ENCODE measurements around the gene IFNL1. TPM values are rescaled to one million over a fixed set of nuclear protein-coding genes. Genes with fewer than 3 reads are reported as not detected.

IFNL1 gene
- total and polyA plus RNA-seq, 4 donors: not detected

GRCh38 chr19:39296906-39297305 lies 699 bp downstream of the IFNL1 start (continued):
- TF ChIP-seq, protein P1, sequence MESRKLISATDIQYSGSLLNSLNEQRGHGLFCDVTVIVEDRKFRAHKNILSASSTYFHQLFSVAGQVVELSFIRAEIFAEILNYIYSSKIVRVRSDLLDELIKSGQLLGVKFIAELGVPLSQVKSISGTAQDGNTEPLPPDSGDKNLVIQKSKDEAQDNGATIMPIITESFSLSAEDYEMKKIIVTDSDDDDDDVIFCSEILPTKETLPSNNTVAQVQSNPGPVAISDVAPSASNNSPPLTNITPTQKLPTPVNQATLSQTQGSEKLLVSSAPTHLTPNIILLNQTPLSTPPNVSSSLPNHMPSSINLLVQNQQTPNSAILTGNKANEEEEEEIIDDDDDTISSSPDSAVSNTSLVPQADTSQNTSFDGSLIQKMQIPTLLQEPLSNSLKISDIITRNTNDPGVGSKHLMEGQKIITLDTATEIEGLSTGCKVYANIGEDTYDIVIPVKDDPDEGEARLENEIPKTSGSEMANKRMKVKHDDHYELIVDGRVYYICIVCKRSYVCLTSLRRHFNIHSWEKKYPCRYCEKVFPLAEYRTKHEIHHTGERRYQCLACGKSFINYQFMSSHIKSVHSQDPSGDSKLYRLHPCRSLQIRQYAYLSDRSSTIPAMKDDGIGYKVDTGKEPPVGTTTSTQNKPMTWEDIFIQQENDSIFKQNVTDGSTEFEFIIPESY (IDR thresholded peaks at IDR 0.05): no peak
- no peak for TF ChIP-seq YY1 (IDR thresholded peaks at IDR 0.05)

GRCh38 chr19:39297931-39298634 lies 1.9 kb downstream of the IFNL1 start:
- no peaks in the 10 kb centered on the region for H3K27me3 ChIP-seq (ENCODE audit: control insufficient read depth in 4 of 4, insufficient read depth in 4 of 4, low read length in 3 of 4)
- H3K4me1 ChIP-seq (ENCODE audit: control insufficient read depth in 4 of 4, insufficient read depth in 4 of 4, low read length in 3 of 4): no peaks in the 10 kb centered on the region
- no peak overlapping the region for H3K27ac ChIP-seq (ENCODE audit: low read depth in 1 of 2, low read length in 2 of 2)
- WGBS: 60% methylated on average over 17 of the region's 17 CpGs
- TF ChIP-seq YY1 (IDR thresholded peaks at IDR 0.05) (no peak), SP1 (IDR thresholded peaks at IDR 0.05) (no peak), RAD21 (IDR thresholded peaks at IDR 0.05) (no peak), HNF4A (conservative IDR thresholded peaks at IDR 0.05) (no peak), GABPA (IDR thresholded peaks at IDR 0.05 in 1 of 2, conservative IDR thresholded peaks at IDR 0.05 in 1 of 2) (no peak), FOXA1 (IDR thresholded peaks at IDR 0.05) (no peak)
- TF ChIP-seq, protein P1 (IDR thresholded peaks at IDR 0.05): no peak
- H3K9ac ChIP-seq (ENCODE audit: low read depth in 1 of 2, low read length in 2 of 2): no peak overlapping the region
- no peak for DNase-seq (ENCODE audit: low spot score)
- no peaks in the 10 kb centered on the region for H3K36me3 ChIP-seq (ENCODE audit: control insufficient read depth in 4 of 4, insufficient read depth in 3 of 4, low read depth in 1 of 4, low read length in 3 of 4)
- H3K9me3 ChIP-seq (ENCODE audit: control insufficient read depth in 4 of 4, low read length in 3 of 4): no peaks in the 10 kb centered on the region
- no peak overlapping the region for H3K4me3 ChIP-seq (ENCODE audit: low read depth in 1 of 3, low read length in 3 of 3)

DNA sequence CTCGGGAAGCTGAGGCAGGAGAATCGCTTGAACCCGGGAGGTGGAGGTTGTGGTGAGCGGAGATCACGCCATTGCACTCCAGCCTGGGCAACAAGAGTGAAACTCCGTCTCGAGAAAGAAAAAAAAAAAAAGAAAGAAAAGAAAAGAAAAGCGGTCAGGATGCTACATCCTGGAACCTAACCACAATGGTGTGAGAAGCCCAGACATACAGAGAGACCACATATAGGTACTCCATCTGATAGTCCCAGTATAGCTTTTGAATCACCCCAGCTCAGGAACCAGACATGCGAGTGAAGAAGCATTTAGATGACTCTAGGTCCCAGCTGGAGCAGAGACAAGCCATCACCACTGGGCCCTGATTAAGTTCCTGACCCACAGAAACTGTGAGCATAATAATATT lies 3.2 kb downstream of the IFNL1 start:
- no peak overlapping the region for H3K27ac ChIP-seq (ENCODE audit: low read depth in 1 of 2, low read length in 2 of 2)
- no peaks in the 10 kb centered on the region for H3K27me3 ChIP-seq (ENCODE audit: control insufficient read depth in 4 of 4, insufficient read depth in 4 of 4, low read length in 3 of 4)
- no peak overlapping the region for H3K4me3 ChIP-seq (ENCODE audit: low read depth in 1 of 3, low read length in 3 of 3)
- DNase-seq (ENCODE audit: low spot score): no peak
- H3K9ac ChIP-seq (ENCODE audit: low read depth in 1 of 2, low read length in 2 of 2): no peak overlapping the region
- H3K4me1 ChIP-seq (ENCODE audit: control insufficient read depth in 4 of 4, insufficient read depth in 4 of 4, low read length in 3 of 4): no peaks in the 10 kb centered on the region
- WGBS: 86% methylated on average over 9 of the region's 9 CpGs
- H3K36me3 ChIP-seq (ENCODE audit: control insufficient read depth in 4 of 4, insufficient read depth in 3 of 4, low read depth in 1 of 4, low read length in 3 of 4): no peaks in the 10 kb centered on the region
- no peaks in the 10 kb centered on the region for H3K9me3 ChIP-seq (ENCODE audit: control insufficient read depth in 4 of 4, low read length in 3 of 4)
- TF ChIP-seq, protein P2, sequence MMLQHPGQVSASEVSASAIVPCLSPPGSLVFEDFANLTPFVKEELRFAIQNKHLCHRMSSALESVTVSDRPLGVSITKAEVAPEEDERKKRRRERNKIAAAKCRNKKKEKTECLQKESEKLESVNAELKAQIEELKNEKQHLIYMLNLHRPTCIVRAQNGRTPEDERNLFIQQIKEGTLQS (IDR thresholded peaks at IDR 0.05): no peak
- no peak for TF ChIP-seq RXRA (IDR thresholded peaks at IDR 0.05)
- no peak for TF ChIP-seq SP1 (IDR thresholded peaks at IDR 0.05)
- TF ChIP-seq GABPA (IDR thresholded peaks at IDR 0.05 in 1 of 2, conservative IDR thresholded peaks at IDR 0.05 in 1 of 2): no peak
- no peak for TF ChIP-seq HNF4A (conservative IDR thresholded peaks at IDR 0.05)
- TF ChIP-seq JUND (IDR thresholded peaks at IDR 0.05): no peak
- TF ChIP-seq HNF4G (IDR thresholded peaks at IDR 0.05): no peak
- no peak for TF ChIP-seq YY1 (IDR thresholded peaks at IDR 0.05)
- no peak for TF ChIP-seq NR2F2 (IDR thresholded peaks at IDR 0.05)
- TF ChIP-seq FOXA2 (IDR thresholded peaks at IDR 0.05): no peak
- TF ChIP-seq FOXA1 (IDR thresholded peaks at IDR 0.05): no peak
- TF ChIP-seq, protein P3, sequence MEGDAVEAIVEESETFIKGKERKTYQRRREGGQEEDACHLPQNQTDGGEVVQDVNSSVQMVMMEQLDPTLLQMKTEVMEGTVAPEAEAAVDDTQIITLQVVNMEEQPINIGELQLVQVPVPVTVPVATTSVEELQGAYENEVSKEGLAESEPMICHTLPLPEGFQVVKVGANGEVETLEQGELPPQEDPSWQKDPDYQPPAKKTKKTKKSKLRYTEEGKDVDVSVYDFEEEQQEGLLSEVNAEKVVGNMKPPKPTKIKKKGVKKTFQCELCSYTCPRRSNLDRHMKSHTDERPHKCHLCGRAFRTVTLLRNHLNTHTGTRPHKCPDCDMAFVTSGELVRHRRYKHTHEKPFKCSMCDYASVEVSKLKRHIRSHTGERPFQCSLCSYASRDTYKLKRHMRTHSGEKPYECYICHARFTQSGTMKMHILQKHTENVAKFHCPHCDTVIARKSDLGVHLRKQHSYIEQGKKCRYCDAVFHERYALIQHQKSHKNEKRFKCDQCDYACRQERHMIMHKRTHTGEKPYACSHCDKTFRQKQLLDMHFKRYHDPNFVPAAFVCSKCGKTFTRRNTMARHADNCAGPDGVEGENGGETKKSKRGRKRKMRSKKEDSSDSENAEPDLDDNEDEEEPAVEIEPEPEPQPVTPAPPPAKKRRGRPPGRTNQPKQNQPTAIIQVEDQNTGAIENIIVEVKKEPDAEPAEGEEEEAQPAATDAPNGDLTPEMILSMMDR (IDR thresholded peaks at IDR 0.05; ENCODE audit: low read depth, low read length, missing input control): no peak
- TF ChIP-seq EGR1 (IDR thresholded peaks at IDR 0.05; ENCODE audit: low read depth in 2 of 2): no peak
- no peak for TF ChIP-seq REST (IDR thresholded peaks at IDR 0.05)
- TF ChIP-seq, protein P4, sequence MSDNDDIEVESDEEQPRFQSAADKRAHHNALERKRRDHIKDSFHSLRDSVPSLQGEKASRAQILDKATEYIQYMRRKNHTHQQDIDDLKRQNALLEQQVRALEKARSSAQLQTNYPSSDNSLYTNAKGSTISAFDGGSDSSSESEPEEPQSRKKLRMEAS (IDR thresholded peaks at IDR 0.05): no peak
- TF ChIP-seq, protein P1 (IDR thresholded peaks at IDR 0.05): no peak
- TF ChIP-seq TAF1 (conservative IDR thresholded peaks at IDR 0.05): no peak
